Nephron progenitor cell (in vitro differentiated cells): ENCODE results near the gene SFSWAP.
A peak's percentile ranks its signal among the peaks of the same experiment; 100 is the strongest.

Experiments
- DNase-seq: peaks from one replicate; pipeline ENCODE4 v3.0.0; 2021
- H3K27ac Mint-ChIP-seq: 2 replicates; pipeline ENCODE4 v1.8.0; 2021; ENCODE audit warnings: mild to moderate bottlenecking, moderate library complexity, mixed read lengths
- H3K27me3 Mint-ChIP-seq: 2 replicates; pipeline ENCODE4 v1.8.0; 2021; ENCODE audit warnings: mild to moderate bottlenecking, low read depth, mixed read lengths; ENCODE audit not compliant: poor library complexity
- H3K36me3 Mint-ChIP-seq: 2 replicates; pipeline ENCODE4 v1.8.0; 2021; ENCODE audit warnings: low read depth, mixed read lengths
- H3K4me1 Mint-ChIP-seq: 2 replicates; pipeline ENCODE4 v1.8.0; 2021; ENCODE audit warnings: mixed read lengths
- H3K4me3 Mint-ChIP-seq: 2 replicates; pipeline ENCODE4 v1.8.0; 2021; ENCODE audit warnings: mild to moderate bottlenecking, moderate library complexity, mixed read lengths
- H3K9me3 Mint-ChIP-seq: 2 replicates; pipeline ENCODE4 v1.8.0; 2021; ENCODE audit warnings: mild to moderate bottlenecking, moderate library complexity, mixed read lengths
- CTCF ChIP-seq: fragments of 200-600 bp; sonication (generic); IDR thresholded peaks from 2 replicates; pipeline ENCODE4 v1.5.0; 2021; ENCODE audit warnings: antibody characterized with exemption

SFSWAP gene

GRCh38 chr12:131714759-131715158, 3.9 kb downstream of the SFSWAP start:
- no peak for TF ChIP-seq CTCF
- peaks cover 56% of the 10 kb centered on the region for H3K36me3 Mint-ChIP-seq
- H3K4me1 Mint-ChIP-seq = peaks cover 25% of the 10 kb centered on the region
- H3K9me3 Mint-ChIP-seq = peaks cover 4% of the 10 kb centered on the region
- DNase-seq = no peak
- H3K4me3 Mint-ChIP-seq = no peak overlapping the region
- H3K27ac Mint-ChIP-seq = no peak overlapping the region
- no peaks in the 10 kb centered on the region for H3K27me3 Mint-ChIP-seq

- DNase-seq = no peak
- TF ChIP-seq CTCF = no peak
- H3K27me3 Mint-ChIP-seq = no peaks in the 10 kb centered on the region
- peaks cover 19% of the 10 kb centered on the region for H3K4me1 Mint-ChIP-seq
- no peak overlapping the region for H3K4me3 Mint-ChIP-seq
- H3K36me3 Mint-ChIP-seq = peaks cover 67% of the 10 kb centered on the region
- H3K27ac Mint-ChIP-seq = no peak overlapping the region
- no peaks in the 10 kb centered on the region for H3K9me3 Mint-ChIP-seq
Observed at GRCh38 chr12:131716282-131716681, 5.4 kb downstream of the SFSWAP start.

- no peaks in the 10 kb centered on the region for H3K9me3 Mint-ChIP-seq
- no peaks in the 10 kb centered on the region for H3K4me1 Mint-ChIP-seq
- peaks cover 57% of the 10 kb centered on the region for H3K36me3 Mint-ChIP-seq
- no peak for TF ChIP-seq CTCF
- no peak overlapping the region for H3K27ac Mint-ChIP-seq
- no peak overlapping the region for H3K4me3 Mint-ChIP-seq
- DNase-seq = no peak
- H3K27me3 Mint-ChIP-seq = no peaks in the 10 kb centered on the region
Observed at GRCh38 chr12:131720241-131720640, 9.4 kb downstream of the SFSWAP start.

- H3K36me3 Mint-ChIP-seq = peaks cover 53% of the 10 kb centered on the region
- no peak overlapping the region for H3K4me3 Mint-ChIP-seq
- H3K27me3 Mint-ChIP-seq = no peaks in the 10 kb centered on the region
- no peak for TF ChIP-seq CTCF
- no peak for DNase-seq
- H3K4me1 Mint-ChIP-seq = no peaks in the 10 kb centered on the region
- H3K9me3 Mint-ChIP-seq = no peaks in the 10 kb centered on the region
- peak overlapping the region; percentile 70 for H3K27ac Mint-ChIP-seq
Observed at GRCh38 chr12:131720921-131721320, 10.0 kb downstream of the SFSWAP start.

- H3K4me1 Mint-ChIP-seq = no peaks in the 10 kb centered on the region
- H3K9me3 Mint-ChIP-seq = no peaks in the 10 kb centered on the region
- DNase-seq = no peak
- H3K27me3 Mint-ChIP-seq = no peaks in the 10 kb centered on the region
- no peak overlapping the region for H3K4me3 Mint-ChIP-seq
- H3K36me3 Mint-ChIP-seq = peaks cover 54% of the 10 kb centered on the region
- no peak overlapping the region for H3K27ac Mint-ChIP-seq
- TF ChIP-seq CTCF = no peak
Observed at GRCh38 chr12:131721548-131721947, 10.7 kb downstream of the SFSWAP start.

GRCh38 chr12:131723532-131723931, 12.6 kb downstream of the SFSWAP start:
- Mint-ChIP-seq H3K9me3 (no peaks in the 10 kb centered on the region), H3K36me3 (peaks cover 57% of the 10 kb centered on the region), H3K4me1 (no peaks in the 10 kb centered on the region), H3K4me3 (no peak overlapping the region), H3K27ac (peak overlapping the region; percentile 68), H3K27me3 (no peaks in the 10 kb centered on the region)
- no peak for DNase-seq
- no peak for TF ChIP-seq CTCF
